ENCODE data around the gene ACOX3.

The ACOX3 gene

DNA sequence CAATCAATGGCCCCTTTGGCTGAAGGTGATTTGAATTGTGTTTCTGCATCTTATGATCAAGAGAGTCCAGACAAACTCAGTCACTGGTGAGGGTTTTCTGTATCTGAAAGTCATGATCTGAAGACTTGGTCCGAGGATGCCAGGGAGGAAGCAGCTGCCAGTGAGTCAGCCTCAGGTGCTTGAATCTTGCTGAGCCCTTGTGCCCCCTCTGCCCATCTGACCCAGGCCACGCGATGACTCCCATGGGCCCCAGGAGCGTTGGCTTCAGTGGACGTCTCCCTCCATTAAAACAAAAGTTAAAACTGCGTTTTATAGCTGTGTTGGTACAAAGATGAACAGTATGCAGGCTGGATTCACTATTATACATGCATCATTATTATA, 109.0 kb downstream of the ACOX3 start:
- no peak for DNase-seq

DNA sequence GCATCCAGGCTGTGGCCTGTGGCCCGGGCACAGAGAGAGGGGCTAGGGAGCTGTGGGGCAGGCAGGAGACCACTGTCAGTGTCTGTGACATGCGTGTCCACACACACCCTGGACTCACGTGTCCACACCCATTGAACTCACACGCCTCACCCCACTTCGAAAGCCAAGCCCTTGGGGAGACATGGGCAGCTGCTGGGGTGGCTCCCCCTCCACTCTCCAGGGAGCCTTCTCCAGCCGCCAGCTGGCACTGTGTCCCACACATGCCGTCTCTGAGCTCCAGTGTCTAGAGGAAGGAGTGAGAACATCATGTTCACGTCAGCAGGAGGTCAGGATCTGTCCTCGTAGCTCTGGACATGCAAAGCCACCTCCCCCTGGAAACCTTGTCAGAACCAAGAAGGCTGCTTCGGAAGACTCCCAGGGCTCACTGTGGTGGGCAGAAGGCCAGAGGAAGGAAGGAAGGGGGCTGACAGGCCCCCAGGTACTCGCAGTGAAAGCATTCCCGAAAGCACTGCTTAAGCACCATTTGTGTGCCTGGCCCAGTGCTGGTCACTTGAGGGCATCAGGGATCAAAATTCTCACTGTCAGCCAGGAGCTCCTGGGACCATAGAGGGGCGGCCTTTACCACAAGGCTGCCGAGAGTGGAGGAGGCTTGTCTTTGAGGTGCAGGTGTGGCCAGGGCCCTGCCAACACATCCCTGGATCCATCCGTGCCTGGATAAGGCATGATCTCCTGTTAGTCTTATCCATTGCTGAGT, 109.5 kb downstream of the ACOX3 start:
- no peak for DNase-seq

GRCh38 chr4:8329859-8330761, 110.4 kb downstream of the ACOX3 start:
- DNase-seq = no peak

GRCh38 chr4:8329560-8329858, 111.0 kb downstream of the ACOX3 start:
- no peak for DNase-seq

- no peak for DNase-seq
These were observed 111.5 kb downstream of the ACOX3 start for GRCh38 chr4:8328866-8329559.

- DNase-seq = no peak
These were observed 112.1 kb downstream of the ACOX3 start for GRCh38 chr4:8328456-8328855.

- DNase-seq = no peak
These were observed 114.3 kb downstream of the ACOX3 start for GRCh38 chr4:8326206-8326605.

GRCh38 chr4:8325291-8325973, 115.1 kb downstream of the ACOX3 start:
- DNase-seq = no peak

GRCh38 chr4:8324640-8325239, 115.8 kb downstream of the ACOX3 start:
- DNase-seq = no peak

GRCh38 chr4:8323947-8324555, 116.5 kb downstream of the ACOX3 start:
- DNase-seq = no peak

- DNase-seq = no peak
These were observed 117.5 kb downstream of the ACOX3 start for GRCh38 chr4:8322794-8323704.

GRCh38 chr4:8321771-8322170, 118.8 kb downstream of the ACOX3 start:
- no peak for DNase-seq

GRCh38 chr4:8321220-8321619, 119.3 kb downstream of the ACOX3 start:
- no peak for DNase-seq

- no peak for DNase-seq
These were observed 120.2 kb downstream of the ACOX3 start for GRCh38 chr4:8320386-8320750.

DNA sequence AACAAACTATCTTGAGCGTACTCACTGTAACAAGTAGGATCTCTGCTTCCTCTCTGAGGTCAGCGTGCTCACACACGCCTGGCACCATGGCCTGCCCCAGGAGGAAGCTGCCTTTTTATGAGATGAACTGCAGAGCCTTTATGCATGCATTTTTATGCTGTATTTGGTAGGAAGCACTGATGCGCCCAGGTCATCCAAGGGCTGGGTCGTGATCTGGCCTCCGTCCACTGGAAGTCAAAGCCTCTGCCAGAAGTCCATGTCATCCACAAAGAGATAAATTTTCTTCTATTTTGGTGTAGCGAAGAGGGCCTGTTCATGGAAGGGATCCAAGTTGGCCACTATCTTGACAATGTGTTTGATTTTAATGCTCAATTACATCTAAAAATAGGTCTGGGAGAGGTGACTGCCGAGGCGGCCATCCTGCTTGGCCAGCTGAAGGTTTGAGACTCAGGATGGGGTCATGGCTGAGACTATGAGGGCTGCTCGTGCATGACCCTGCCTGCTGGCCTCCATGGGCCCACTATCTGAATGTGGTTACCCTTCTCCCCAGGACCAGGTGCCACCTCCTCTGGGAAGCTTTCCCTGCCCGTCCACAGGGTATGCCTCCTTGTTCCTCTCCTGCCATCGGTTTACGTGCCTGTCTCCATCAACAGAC, 120.7 kb downstream of the ACOX3 start:
- DNase-seq = no peak

DNA sequence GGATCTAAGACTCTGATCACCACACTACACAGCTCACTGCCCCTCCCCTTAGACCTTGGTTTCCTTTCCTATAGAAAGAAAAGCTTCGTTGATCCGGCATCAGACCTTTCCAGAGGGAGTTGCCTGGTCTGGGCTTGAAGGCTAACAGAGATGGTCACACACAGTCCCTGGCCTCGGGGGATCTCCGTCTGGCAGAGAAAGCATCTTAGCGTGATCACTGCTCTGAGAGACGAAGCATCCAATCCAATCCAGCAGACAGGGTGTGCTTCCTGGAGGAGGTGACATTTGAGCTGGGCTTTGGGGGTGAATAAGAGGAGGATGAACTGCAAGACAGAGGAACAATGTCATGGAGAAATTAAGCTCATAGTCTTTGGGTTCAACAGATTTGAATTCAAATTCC, 121.5 kb downstream of the ACOX3 start:
- no peak for DNase-seq

DNA sequence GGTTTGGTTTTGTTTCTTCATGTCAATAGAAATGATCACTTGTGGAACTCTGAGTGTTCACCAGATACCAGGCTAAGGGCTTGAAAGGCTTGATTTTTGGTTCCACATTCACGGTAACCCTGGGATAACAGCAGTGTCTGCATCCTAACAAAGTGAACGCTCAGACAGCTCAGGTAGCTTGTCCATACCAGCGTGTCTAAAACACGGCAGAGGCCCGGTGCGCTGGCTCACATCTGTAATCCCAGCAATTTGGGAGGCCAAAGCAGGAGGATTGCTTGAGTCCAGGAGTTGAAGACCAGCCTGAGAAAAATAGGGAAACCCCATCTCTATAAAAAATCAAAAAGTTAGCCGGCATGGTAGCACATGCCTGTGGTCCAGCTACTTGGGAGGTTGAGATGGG, 122.0 kb downstream of the ACOX3 start:
- no peak for DNase-seq

DNA sequence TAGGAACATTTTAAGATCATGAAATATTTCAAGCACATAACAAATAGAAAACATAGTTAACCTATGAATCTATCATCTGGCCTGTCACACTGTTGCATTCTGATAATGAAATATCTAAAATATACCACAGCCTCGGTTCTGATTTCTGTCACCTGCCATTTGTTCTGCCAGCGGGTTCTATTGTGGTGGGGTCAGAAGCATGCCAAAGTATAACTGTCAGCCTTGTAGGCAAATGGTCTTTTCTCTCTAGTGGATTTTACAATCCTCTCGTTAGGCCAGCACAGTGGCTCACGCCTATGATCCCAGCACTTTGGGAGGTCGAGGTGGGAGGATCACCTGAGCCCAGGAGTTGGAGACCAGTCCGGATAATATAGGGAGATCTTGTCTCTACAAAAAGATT, 123.0 kb downstream of the ACOX3 start:
- DNase-seq = no peak

DNA sequence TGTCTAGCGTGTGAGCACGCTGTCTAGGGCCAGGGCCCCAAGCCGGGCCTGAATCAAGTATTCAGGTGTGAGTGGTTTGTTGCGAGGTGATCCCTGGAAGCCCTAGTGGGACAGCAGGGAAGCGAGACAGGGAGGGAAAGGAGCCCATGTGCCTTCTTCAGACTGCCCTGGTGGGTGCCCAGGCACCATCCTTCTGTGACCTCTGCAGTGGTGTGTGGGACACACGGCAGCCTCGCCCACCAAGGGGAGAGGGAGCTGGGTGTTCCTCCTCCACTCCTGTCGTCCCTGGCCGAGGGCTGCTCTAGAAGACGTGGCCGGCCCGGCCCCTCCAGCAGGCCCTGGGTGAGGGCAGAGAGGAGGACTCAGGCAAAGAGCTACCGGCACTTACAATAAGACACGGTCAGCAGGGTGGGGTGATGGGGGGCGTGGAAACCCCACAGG, 123.6 kb downstream of the ACOX3 start:
- DNase-seq = no peak
